Measurements from ENCODE around the gene PANK1.

PANK1 gene

GRCh38 chr10:89593043-89593442 lies 52.0 kb downstream of the PANK1 start:
- TF ChIP-seq CSRNP3 (CRISPR knock-in tag; IDR thresholded peaks at IDR 0.05) (no peak), SNAI2 (CRISPR knock-in tag; IDR thresholded peaks at IDR 0.05) (no peak), RARB (CRISPR knock-in tag; IDR thresholded peaks at IDR 0.05) (no peak), ISL1 (CRISPR knock-in tag; IDR thresholded peaks at IDR 0.05) (no peak), ZC3H10 (CRISPR knock-in tag; IDR thresholded peaks at IDR 0.05) (no peak), CREB5 (CRISPR knock-in tag; IDR thresholded peaks at IDR 0.05; ENCODE audit: low read depth) (no peak), PPARA (CRISPR knock-in tag; IDR thresholded peaks at IDR 0.05; ENCODE audit: borderline replicate concordance) (no peak), TOX (CRISPR knock-in tag; IDR thresholded peaks at IDR 0.05; ENCODE audit: borderline replicate concordance) (no peak), ZNF70 (CRISPR knock-in tag; IDR thresholded peaks at IDR 0.05) (no peak), BACH2 (CRISPR knock-in tag; IDR thresholded peaks at IDR 0.05; ENCODE audit: borderline replicate concordance) (no peak), ZFP30 (CRISPR knock-in tag; IDR thresholded peaks at IDR 0.05) (no peak), ESRRG (CRISPR knock-in tag; IDR thresholded peaks at IDR 0.05) (no peak), TCF4 (CRISPR knock-in tag; IDR thresholded peaks at IDR 0.05; ENCODE audit: borderline replicate concordance) (no peak), ZNF8 (CRISPR knock-in tag; IDR thresholded peaks at IDR 0.05) (no peak)
- ATAC-seq = no peak

- no peak for TF ChIP-seq TSHZ2 (CRISPR knock-in tag; IDR thresholded peaks at IDR 0.05)
- no peak for TF ChIP-seq ZNF565 (CRISPR knock-in tag; conservative IDR thresholded peaks at IDR 0.05; ENCODE audit: low read depth)
- no peak for TF ChIP-seq TCF4 (CRISPR knock-in tag; IDR thresholded peaks at IDR 0.05; ENCODE audit: borderline replicate concordance)
- no peak for TF ChIP-seq ZFP30 (CRISPR knock-in tag; IDR thresholded peaks at IDR 0.05)
- no peak for TF ChIP-seq PPARA (CRISPR knock-in tag; IDR thresholded peaks at IDR 0.05; ENCODE audit: borderline replicate concordance)
- no peak for TF ChIP-seq CSRNP3 (CRISPR knock-in tag; IDR thresholded peaks at IDR 0.05)
- TF ChIP-seq ISL1 (CRISPR knock-in tag; IDR thresholded peaks at IDR 0.05) = no peak
- TF ChIP-seq OSR1 (CRISPR knock-in tag; IDR thresholded peaks at IDR 0.05) = no peak
- TF ChIP-seq BACH2 (CRISPR knock-in tag; IDR thresholded peaks at IDR 0.05; ENCODE audit: borderline replicate concordance) = no peak
- TF ChIP-seq TOX (CRISPR knock-in tag; IDR thresholded peaks at IDR 0.05; ENCODE audit: borderline replicate concordance) = no peak
- no peak for TF ChIP-seq PATZ1 (CRISPR knock-in tag; IDR thresholded peaks at IDR 0.05; ENCODE audit: borderline replicate concordance)
- TF ChIP-seq ZNF70 (CRISPR knock-in tag; IDR thresholded peaks at IDR 0.05) = no peak
- no peak for TF ChIP-seq GLIS3 (CRISPR knock-in tag; IDR thresholded peaks at IDR 0.05)
- no peak for ATAC-seq
Observed at GRCh38 chr10:89592539-89592938, 52.5 kb downstream of the PANK1 start.

GRCh38 chr10:89591796-89592271 lies 53.2 kb downstream of the PANK1 start:
- ATAC-seq = no peak
- TF ChIP-seq ZFP3 (CRISPR knock-in tag; IDR thresholded peaks at IDR 0.05) = no peak
- TF ChIP-seq BACH2 (CRISPR knock-in tag; IDR thresholded peaks at IDR 0.05; ENCODE audit: borderline replicate concordance) = no peak
- TF ChIP-seq ESRRG (CRISPR knock-in tag; IDR thresholded peaks at IDR 0.05) = no peak
- no peak for TF ChIP-seq RARB (CRISPR knock-in tag; IDR thresholded peaks at IDR 0.05)
- no peak for TF ChIP-seq POU6F1 (CRISPR knock-in tag; IDR thresholded peaks at IDR 0.05; ENCODE audit: borderline replicate concordance, low read depth)
- TF ChIP-seq ZNF8 (CRISPR knock-in tag; IDR thresholded peaks at IDR 0.05) = no peak
- TF ChIP-seq CSRNP3 (CRISPR knock-in tag; IDR thresholded peaks at IDR 0.05) = no peak
- no peak for TF ChIP-seq ZFP30 (CRISPR knock-in tag; IDR thresholded peaks at IDR 0.05)
- TF ChIP-seq ZNF70 (CRISPR knock-in tag; IDR thresholded peaks at IDR 0.05) = no peak
- TF ChIP-seq GLIS3 (CRISPR knock-in tag; IDR thresholded peaks at IDR 0.05) = no peak
- TF ChIP-seq PATZ1 (CRISPR knock-in tag; IDR thresholded peaks at IDR 0.05; ENCODE audit: borderline replicate concordance) = no peak

Measured in SK-N-SH treated with all-trans-retinoic acid at 6 μM for 48 hours (cell line).